Fibroblast of the conjunctiva (primary cell): ENCODE measurements around the gene CACNA1A.
"Not testable (repeated sequence)": the region's sequence is repeated elsewhere in the genome, so short reads cannot be mapped to it uniquely, and the experiment has no call there.

Source experiments
- DNase-seq: peaks from one replicate; pipeline ENCODE4 v3.0.0-alpha.2; 2010; ENCODE audit warnings: low read depth

The CACNA1A gene

GRCh38 chr19:13229246-13229645, 277.0 kb downstream of the CACNA1A start:
- DNase-seq, result no peak

DNA sequence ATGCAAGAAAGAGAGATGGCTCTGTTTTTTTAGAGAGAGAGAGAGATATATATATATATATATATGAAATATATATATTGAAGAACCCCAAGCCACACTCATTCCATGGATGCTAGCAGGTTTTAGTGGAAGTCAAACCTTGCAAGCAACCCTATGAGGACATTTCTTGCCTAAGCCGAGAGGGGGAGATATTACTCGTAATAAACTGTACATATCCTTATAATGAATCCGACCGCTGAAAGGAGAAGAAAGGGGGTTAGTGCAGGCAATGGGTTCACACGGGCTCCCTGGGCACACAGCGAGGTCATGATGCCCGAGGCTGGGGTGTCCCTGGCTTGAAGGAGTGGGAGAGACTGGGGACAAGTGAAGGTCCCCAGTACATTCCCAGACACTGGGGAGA, 277.7 kb downstream of the CACNA1A start:
- no peak for DNase-seq

DNA sequence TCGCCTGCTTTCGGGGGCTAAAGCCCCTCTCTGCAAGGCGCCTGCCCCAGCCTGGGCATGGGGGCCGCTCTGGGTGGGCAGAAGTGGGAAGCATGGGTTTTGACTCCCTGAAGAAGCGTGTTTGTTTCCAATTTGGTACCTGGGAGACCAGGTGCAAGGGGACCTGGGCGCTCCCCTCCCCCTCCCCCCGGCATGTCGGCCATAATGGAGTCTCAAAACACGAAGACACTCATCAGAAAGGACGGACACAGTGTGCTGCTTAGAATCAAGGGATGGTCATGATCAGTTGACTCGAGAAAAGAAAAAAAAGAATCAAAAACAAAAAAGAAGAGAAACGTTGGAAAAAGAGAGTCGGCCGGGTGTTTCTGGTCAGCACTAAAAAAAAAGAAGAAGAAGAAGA, 279.3 kb downstream of the CACNA1A start:
- DNase-seq, result no peak

DNA sequence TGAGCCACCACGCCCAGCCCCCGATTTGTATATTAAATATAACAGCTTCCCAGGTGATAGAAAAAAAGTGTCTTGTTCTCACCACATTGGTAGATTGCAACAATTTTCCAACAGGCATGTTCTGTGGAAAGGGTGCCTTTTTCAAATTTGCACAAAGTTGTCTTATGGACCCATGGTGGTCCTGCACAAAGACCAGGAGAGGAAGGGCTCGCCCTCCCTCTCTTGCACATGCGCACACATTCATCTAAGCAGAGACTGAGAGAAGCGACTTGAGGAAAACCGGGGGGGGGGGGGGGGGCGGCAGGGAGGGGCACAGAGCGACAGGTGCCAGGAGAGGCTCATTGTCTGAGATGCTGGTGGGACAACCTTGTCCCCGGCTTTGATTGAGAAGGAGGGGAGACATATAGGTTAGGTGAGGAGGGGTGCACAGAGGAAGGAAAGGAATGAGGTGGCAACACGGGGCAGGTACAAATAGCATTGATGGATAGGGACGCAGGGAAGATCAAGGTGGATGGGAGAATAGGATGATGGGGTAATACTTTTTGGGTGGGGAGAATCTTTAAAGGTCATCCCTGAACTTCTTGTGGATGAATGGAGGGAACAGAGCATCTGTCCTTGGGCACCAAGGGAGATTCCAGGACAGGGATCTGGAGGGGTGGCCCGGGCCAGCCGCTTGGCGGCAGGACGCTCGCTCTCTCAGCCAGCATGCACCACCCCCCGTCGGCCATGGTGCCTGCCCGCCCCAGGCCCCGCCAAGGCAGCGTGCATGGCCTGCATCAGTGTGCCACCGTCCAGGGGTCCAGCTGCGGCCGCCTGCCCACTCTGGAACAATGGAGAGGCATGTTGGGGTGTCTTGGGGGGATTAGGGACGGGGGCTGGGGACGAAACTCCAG, 280.1 kb downstream of the CACNA1A start:
- DNase-seq, result no peak

DNA sequence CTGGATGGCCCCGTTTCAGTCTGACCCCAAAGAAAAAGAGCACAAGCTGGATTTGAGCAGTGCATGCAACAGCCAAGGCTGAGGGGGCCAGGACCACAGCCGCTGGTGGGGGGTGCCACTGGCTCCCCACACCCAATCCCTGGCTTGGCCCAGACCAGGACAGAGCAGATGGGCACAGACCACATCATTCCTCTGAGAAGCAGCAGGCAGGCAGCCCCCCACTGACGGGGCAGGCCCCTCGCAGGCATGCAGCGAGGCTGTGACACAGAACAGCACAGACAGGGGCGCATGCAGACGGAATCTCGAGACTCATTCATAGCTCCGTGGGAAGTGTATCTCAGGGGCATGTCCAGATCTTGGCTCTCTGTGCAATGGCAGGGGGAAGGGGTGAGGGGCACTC, 281.2 kb downstream of the CACNA1A start:
- DNase-seq, result no peak

DNA sequence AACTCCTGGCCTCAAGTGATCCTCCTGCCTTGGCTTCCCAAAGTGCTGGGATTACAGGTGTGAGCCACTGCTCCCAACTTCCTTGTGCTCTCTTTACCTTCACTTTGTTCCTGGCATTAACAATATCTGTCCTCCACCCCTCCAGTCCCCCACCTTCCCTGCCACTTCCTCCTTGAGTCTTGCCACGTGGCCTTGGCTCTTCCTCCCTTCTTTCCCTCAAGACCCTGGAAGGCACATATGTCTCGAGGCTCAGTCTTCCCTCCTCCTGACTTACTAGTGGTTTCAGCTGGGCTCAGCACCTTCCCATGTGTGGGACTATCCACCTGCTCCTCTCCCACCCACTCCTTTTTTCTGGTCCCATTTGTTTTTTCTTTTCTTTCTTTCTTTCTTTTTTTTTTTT, 285.4 kb downstream of the CACNA1A start:
- no peak for DNase-seq

GRCh38 chr19:13215572-13216380, 290.5 kb downstream of the CACNA1A start:
- no peak for DNase-seq

GRCh38 chr19:13214036-13214730, 292.1 kb downstream of the CACNA1A start:
- no peak for DNase-seq

DNA sequence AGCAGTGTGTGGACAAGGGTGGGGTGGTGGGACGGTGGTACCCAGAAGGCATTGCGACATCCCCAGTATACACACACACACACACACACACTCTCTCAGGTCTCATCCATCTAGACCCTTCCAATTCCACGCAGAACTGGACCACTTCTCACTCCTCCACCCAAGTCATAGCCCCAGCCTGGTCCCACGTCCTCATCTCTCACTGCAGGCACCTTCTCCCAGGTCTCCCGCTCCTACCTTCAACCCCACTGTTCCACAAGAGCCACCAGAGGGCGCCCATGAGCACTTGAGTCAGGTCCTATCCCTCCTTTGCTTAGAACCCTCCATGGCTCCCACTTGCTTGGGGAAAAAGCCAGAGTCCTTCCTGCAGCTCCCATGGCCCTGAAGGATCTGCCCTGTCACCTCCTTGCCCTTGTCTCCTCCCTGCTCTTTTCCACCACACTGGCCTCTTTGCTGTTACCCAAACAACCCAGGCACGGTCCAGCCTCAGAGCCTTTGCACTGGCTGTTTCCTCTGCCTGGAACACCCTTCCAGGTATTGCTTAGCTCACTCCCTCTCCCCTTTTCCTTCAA, 293.4 kb downstream of the CACNA1A start:
- DNase-seq, result peak; percentile 20

DNA sequence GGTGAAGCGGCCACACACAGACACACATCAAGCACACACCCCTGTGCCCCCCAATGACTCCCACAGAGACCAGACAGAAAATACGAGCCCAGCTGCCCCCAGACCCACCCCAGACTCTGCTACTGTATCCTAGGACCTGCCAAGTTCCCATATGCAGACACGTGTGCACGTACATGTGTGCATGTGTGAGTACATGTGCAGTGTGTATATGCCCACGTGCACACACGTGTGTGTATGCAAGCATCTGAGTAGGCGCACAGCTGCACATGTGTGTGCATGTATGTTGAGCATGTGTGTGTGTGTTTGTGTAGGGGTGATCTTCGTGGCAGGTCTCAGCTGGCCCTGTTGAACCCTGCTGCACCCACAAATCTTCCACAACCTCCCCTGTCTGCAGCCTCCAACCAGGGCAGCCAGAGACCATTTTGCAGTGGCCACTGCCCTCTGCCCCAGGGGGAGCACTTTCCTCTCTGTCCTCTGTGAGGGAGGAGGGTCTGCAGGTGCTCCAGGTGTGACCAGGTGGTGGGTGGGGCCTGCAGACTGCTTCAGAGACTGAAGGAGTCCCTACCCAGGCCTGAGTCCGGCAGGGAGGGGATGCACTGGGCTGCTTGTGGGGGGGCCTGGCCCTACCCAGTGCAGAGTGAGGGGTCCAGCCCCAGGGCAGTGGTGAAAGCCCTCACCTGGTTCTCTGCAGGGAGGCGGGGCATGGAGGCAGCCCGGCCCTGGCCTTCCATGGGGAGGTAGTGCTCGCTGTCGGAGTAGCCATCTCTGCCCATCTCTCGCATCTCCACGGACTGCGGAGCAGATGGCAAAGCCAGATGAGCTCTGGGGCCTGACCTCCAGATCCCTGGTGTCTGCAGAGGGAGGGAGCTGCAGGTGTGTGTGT, 294.6 kb downstream of the CACNA1A start:
- DNase-seq, result no peak

DNA sequence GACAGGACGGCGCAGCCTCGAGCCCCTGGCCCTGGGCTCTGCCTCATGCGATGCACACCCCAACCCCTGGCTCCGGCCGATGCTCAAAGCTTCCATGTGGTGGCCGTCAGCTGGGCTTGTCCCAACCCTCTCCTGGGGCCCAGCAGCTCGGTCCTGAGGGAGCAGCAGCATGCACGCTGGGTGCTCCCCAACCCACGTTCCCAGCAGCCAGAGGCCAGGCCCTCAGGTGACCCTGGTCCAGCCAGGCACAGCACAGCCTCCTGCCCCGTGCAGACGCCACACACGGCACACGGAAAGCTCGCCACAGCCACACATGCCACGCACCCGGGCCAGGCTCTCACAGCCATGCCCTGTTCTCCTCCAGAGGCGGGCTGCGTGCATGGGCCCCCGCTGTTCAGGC, 295.3 kb downstream of the CACNA1A start:
- no peak for DNase-seq

DNA sequence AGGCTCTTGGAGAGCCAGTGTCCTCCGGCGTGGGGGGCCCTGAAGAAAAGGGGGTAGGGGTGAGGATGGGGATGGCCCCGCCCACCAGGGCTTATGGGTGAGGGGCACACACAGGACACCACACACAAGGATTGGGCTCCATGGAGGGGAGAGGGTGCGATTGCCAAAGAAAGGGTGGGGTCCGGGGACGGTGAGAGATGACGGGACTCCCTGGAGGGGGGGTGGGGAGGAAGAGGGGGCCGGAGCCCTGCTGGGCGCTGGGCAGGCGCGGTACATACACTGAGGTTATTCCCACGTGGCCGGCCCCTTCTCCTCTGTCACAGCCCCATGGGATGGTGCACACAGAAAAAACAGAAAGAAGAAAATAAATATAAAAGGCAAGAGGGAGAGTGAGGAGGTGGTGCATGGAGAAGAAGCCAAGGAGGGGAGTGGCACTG, 295.9 kb downstream of the CACNA1A start:
- no peak for DNase-seq

DNA sequence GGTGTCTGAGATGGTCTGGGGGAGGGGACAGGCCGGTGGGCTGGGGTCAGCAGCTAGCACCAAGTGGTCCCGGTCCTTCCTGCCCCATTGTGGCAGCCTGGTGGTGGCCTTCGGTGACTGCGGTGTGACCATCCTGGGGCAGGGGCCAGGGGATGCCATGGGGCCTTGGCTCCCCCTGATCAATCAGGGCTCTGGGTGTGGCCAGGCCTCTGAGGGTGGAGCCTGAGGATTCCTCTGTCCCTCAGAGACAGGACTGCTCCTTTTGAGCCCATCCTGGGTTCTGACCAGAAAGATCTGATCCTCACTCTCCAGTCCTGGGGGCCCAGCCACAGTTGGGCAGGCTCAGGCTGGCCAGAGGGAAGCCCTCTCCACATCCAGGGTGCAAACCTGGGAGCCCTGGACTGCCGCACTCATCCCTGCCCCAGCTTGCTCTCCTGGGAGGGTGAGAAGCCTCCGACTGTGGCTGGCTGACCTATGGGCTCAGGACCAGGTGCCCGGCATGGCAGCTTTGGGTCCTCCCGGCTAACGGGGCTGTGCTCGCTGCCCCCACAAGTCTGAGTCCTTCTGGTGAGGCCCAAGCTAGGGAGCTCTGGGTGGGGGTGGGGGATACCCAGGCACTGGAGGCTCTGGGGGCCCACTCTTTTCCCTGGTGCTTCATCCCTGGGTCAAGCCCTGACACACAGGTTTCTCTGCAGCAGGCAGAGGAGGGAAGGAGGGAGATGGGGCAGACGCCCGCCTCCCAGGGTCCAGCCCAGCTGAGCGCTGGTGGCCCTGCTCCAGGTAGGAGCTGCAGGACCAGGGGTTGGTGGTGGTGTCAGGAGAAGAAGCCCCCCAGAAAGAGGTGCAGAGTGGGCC, 296.6 kb downstream of the CACNA1A start:
- DNase-seq, result no peak

DNA sequence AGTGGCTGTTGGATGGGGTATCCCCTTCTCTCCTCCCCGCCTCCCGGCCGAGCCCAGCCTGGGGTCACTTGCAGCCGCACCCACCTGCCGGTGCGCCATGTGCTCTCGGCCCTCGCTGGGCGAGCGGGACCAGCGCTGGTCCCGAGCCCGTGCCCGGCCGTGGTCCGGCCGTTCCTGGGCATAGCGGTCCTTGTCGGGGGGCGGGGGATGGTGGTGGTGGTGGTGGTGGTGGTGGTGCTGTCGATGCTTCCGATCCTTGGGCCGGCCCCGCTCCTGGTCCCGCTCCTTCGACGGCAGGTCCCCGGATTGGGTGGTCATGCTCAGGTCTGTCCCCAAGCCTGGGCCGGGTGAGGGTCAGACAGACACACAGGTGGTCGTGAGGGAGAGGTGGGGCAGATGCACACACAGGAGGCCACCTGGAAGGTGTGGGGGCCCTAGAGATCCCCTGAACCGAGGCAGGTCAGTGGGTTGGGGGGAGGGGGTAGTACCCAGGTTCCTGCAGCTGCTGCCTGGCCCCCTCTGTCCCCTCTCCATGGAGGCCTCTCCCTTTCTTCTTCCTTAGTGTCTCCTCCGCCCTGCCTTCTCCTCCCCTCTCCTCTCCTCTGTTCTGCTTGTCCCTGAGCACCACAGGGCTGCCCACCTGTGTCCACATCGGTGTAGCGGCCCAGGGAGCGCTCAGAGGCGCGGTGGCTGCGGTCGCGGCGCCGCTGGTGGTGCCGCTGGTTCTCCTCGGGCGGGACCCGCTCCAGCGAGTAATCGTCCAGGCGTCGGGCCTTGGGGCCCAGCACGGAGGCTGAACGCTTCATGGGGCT, 297.4 kb downstream of the CACNA1A start:
- DNase-seq, result no peak

GRCh38 chr19:13207846-13208671, 298.2 kb downstream of the CACNA1A start:
- DNase-seq, result peak; percentile 73

DNA sequence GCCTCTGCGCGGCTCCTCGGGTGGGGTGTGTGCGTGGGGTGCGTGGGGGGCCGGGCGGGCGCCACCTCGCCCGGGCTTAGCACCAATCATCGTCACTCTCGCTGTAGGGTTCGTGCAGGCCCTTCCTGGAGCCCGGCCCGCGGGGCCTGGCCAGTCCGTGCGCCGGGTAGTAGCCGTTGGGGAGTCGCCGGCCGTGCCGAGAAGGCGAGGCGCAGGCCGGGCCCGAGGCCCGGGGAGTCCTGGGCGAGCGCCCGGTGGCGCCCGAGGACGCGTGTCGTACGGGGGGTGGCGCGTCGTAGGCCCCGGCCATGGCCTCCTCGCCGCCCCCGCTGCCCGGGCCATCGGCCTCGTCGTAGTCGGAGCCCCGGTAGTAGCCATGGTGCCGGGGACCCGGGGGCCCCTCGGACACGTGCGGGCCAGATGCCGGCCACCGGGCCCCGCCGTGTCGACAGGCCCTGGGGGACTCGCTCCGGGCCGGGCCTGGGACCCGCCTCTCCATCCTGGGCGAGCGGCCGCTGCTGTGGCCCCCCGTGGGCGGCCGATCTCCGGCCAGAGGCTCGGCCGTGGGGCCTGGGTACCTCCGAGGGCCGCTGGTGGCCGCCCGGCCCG, 298.9 kb downstream of the CACNA1A start:
- DNase-seq, result no peak

GRCh38 chr19:13206587-13206986, 299.7 kb downstream of the CACNA1A start:
- no peak for DNase-seq

DNA sequence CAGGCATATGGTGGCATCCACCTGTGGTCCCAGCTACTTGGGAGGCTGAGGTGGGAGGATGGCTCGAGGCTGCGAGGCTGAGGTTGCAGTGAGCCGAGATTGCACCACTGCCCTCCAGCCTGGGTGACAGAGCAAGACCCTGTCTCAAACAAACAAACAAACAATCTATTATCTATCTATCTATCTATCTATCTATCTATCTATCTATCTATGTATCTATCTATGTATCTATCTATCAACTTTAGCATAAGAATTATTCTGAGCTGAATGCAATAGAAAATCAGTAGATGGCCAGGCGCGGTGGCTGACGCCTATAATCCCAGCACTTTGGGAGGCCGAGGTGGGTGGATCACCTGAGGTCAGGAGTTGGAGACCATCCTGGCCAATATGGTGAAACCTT, 304.2 kb downstream of the CACNA1A start:
- DNase-seq, result not testable (repeated sequence)
